HG02981 (cell line): ENCODE results near the gene TOX2.

Experiments
- ATAC-seq: cut with Tn5 transposase; IDR thresholded peaks from one replicate; pipeline ENCODE4 v1.9.1; 2021; ENCODE audit warnings: mild to moderate bottlenecking, moderate library complexity; ENCODE audit not compliant: unreplicated experiment

TOX2 gene

DNA sequence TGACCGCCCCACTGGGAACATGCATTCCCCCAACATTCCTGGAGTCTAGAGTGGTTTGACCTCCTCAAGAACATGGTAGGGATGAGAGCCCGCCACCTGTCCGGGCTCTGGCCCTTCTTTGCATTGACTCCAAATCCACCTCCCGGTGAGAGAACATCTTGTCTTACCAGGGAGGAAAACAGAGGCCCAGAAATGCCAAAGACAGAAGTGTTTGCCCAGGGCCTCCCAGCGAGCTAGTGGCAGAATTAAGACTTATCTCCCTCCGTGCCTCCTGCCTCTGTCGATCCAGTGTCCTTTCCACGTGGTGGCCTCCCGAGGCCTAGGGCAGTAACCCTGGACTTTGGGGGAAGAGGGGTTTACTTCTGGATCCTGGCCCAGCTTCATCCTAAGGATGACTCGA lies 137.5 kb downstream of the TOX2 start:
- ATAC-seq, result no peak

- ATAC-seq, result no peak
Observed at GRCh38 chr20:44053046-44053445, 138.4 kb downstream of the TOX2 start.

- no peak for ATAC-seq
Observed at GRCh38 chr20:44054118-44054517, 139.5 kb downstream of the TOX2 start.

DNA sequence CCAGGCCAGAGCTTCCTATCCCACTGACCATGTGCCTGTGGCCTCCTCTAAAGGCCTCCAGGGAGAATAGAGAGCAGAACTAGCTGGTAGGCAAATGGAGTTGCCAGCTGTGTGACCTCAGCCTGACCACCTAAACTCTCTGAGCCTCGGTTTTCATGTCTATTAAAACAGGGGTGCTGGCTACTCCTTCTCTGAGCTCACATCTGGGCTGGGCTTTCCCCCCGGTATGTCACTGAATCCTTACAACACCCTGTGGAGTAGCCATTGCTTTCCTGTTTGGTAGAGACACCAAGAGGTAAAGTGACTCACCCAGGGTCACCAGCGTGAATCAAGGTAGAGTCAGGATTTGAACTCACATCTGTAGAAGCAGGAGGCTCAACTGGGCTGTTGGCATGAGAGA lies 140.2 kb downstream of the TOX2 start:
- no peak for ATAC-seq

- ATAC-seq, result no peak
Observed at GRCh38 chr20:44056010-44056698, 141.5 kb downstream of the TOX2 start.

DNA sequence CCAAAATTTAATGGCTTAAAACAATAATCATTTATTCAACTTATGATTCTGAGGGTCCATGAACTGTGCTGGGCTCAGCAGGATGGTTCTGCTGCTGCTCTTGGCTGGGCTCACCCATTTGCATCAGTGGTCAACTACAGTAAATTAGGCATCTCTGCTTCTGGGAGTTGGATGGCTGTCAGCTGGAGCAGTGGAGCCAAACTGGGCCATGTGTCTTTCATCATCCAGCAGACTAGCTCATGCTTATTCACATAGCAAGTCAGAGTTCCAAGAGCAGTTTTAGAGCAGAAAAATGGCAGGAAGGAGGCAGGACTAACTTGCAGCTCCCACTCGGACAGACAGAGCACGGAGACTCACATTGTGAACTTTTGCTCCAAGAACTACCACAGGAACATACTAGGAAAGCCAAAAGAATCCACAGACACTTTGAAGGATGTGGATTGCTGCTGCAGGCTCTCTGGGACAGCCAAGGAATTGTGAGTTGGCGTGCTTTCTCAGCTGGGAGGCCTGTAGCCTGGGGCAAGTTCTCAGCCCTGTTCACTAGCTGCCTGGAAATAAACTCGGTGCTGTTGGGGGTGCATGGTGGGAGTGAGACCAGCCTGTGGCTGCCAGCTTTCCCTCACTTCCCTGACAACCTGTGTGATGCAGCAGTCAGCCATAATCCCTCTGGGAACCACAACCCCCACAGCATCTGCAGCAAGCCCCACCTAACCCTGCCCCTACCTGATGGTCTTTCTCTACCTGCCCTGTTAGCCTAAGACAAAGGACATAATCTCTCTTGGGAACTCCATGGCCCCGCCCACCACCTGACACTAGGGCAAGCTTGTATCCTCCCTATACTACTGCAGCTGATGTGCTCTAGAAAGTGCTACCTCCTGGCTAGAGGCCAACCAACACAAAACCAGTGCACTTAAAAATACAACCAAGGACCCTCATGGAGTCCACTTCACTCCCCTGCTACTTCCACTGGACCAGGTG lies 143.3 kb downstream of the TOX2 start:
- no peak for ATAC-seq

DNA sequence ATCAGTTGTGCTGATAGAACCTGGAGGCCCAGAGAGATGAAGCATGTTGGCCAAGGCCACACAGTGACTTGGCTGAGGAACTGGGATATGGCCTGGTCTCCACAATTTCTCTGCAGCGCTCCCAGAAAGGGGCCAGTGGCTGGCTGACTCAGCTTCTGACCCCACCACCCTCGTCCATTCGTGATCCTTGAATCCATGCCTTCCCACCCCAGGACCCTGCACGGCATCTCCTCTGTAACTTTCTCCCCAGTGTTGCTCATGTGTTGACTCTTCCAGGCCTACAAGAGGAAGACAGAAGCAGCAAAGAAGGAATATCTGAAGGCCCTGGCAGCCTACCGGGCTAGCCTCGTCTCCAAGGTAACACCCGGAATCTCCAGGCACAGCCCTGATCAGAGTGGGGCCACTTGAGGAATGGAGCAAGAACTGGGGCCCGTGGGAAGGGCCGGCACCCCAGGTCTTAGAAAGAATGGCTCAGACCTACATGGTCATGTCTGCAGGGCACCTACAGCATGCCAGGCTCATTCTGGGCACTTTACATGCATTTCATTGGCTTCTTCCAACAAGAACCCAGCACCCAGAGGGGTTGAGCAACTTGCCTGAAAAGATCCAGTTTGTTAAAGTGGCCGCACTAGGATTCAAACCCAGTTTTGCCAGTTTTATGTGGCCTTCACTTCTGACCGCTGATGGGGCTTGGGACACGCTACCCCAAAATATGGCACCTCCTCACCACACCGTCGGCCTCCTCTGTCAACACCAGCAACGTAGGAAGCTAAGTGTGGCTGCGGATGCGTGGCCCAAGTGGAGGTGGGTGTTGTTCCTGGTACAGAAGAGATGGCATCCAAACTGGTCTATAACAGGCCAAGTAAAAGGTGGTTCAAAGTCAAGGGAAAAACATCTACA lies 150.1 kb downstream of the TOX2 start:
- ATAC-seq, result no peak

GRCh38 chr20:44065401-44066340 lies 151.0 kb downstream of the TOX2 start:
- no peak for ATAC-seq

GRCh38 chr20:44066645-44067606 lies 152.3 kb downstream of the TOX2 start:
- no peak for ATAC-seq

DNA sequence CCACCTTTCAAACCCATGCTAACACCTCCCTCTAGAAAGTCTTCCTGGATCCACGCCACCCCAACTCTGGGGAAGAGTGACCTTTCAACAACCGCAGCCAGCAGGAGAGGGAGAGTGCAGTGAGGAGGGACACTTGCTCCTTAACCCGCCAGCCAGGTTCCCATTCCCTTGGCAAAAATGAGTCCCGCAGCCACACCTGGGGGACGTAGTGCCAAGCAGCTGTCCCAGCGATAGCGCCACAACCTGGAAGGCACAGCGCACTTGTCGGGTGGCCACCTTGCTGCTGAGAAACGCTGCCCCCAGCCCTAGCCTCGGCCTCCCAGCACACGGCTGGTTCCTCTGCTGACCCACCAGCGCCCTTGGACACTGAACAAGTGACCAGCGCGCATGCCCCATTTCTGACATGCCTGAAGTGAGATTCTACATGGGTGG lies 153.0 kb downstream of the TOX2 start:
- ATAC-seq, result no peak

DNA sequence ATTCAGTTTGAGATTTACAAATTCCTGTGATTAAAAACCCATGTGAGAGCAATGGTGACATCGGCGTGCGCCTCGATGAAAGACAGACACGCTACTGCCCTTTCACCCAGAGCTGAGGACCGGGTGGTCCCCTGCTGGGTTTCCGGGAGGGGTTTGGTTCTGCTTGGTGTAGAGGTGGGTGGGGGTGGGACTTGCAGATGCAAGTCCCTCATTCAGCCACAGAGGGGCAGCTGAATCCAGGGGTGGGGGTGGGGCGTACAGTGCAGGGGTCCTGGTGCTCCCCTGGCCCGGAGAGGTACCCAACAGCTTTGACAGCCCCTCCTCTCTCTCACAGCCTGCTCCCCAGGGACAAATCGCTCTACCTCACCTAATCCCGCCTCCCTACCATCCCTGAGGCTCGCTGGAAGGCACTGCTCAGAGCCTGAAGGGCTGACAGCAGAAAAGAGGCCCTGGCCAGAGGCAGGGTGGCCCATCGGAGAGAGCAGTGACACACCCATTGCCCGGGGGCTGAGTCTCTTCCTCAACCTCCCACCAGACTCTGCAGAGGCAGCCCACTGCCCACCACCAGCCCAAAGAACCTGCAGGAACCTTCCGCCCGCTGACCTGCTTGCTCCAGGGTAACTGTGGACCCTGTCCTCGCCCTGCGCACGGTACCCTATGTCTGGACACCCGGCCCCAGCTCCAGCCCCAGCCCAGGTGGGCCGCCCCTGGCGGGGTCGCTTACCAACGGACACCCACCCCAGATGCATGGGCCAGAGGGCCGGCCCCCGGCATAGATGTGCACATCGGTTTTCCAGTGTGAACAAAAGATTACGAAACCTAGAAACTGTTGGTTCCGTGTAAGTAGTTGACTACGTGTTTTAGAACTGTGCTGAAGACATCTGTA lies 153.9 kb downstream of the TOX2 start:
- ATAC-seq, result peak; percentile 18

- ATAC-seq, result peak; percentile 51
Observed at GRCh38 chr20:44069203-44070011, 154.8 kb downstream of the TOX2 start.

GRCh38 chr20:44070139-44070900 lies 155.7 kb downstream of the TOX2 start:
- no peak for ATAC-seq

DNA sequence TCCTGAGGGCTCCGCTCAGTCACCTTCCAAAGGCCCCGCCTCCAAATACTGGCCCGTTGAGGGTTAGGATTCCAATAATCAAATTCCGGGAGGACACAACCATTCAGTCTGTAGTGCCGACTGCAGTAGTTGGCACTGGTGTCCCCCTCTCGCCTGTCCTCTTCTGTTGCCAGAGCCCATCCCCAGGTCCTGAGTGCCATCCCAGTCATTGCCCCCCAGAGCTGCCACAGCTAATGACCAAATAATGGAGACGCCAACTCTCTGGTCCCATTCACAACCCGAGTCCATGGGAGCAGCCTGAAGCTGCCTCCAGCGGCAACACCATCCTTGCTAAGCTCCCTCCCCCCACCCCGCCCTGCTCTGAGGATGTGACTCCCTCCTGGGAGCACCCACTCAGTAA lies 156.4 kb downstream of the TOX2 start:
- no peak for ATAC-seq

DNA sequence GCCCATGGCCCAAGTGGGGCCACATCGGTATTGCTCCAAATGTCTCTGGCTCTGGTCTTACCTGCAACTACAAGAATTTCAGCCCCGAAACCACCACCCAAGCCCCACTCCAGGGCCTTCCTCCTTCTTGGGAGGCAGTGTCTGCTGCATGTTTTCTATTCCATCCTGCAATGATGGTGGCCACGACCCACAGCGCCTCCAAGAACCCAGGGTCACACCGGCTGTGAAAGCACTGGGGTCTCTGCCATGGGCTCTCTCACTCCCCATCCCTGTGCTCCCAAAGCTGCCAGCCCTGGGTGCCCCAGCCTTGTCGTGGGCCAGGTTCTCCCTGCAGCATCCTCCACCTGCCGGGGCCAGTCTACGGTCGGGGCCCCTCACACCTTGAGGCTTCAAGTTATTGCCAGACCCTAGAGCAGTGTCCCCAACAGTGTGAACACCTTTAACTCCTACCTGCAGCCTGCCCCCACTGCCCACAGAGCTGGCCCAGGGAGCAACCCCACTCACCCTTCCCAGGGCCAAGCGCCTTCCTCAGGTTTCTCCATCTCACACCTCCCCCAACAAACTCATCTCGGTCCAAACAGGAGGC lies 157.0 kb downstream of the TOX2 start:
- ATAC-seq, result no peak

DNA sequence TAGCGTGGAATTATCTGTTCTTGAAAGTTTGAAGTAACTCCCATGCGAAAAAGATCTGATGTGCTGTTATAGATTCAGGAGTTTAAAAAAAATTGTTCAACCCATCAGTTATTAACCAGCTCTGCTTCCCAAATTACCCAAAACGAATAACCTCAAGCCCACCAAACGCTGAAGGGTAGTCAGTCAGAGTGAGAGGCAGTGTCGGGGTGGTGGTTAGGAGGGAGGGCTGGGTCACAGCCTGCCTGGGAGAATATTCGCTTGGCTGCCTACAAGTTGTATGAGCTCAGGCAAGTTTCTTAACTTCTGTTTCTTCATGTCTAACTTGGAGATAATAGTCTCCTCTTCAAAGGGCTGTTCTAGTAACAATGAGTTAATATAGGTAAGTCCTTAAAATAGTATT lies 157.7 kb downstream of the TOX2 start:
- peak; percentile 35 for ATAC-seq
